NT2/D1 (cell line): Measurements from ENCODE around the gene USP21.

ENCODE experiments used
- DNase-seq: peaks from one replicate; pipeline ENCODE4 v3.0.0-alpha.2; 2011; ENCODE audit warnings: low read depth, low spot score
- H3K27me3 ChIP-seq: 2 replicates; pipeline ENCODE4 v1.6.0; 2011; ENCODE audit warnings: mild to moderate bottlenecking; ENCODE audit not compliant: insufficient read length, insufficient read depth
- H3K36me3 ChIP-seq: 2 replicates; pipeline ENCODE4 v1.6.1; 2011; ENCODE audit warnings: mild to moderate bottlenecking, low read length, mixed read lengths; ENCODE audit not compliant: insufficient read depth, insufficient read length
- H3K4me1 ChIP-seq: 2 replicates; pipeline ENCODE4 v1.5.1; 2011; ENCODE audit not compliant: insufficient read depth, insufficient read length
- H3K4me3 ChIP-seq: 2 replicates; pipeline ENCODE4 v1.5.1; 2011; ENCODE audit warnings: low read depth; ENCODE audit not compliant: insufficient read length
- H3K9ac ChIP-seq: 2 replicates; pipeline ENCODE4 v1.6.0; 2011; ENCODE audit warnings: low read depth; ENCODE audit not compliant: insufficient read length
- H3K9me3 ChIP-seq: 2 replicates; pipeline ENCODE4 v1.5.1; 2011; ENCODE audit warnings: mild to moderate bottlenecking, low read length; ENCODE audit not compliant: insufficient read depth
- SUZ12 ChIP-seq: IDR thresholded peaks from 2 replicates; pipeline ENCODE4 v1.6.1; 2011; ENCODE audit not compliant: insufficient read length, insufficient read depth; ENCODE audit errors: extremely low read depth
- YY1 ChIP-seq: IDR thresholded peaks from 2 replicates; pipeline ENCODE4 v1.6.1; 2011; ENCODE audit not compliant: insufficient read length, insufficient read depth
- ZNF274 ChIP-seq: IDR thresholded peaks from 2 replicates; pipeline ENCODE4 v1.6.1; 2011; ENCODE audit warnings: mild to moderate bottlenecking, low read depth, low read length

The USP21 gene

GRCh38 chr1:161117759-161118581, 41.3 kb upstream of the USP21 start, which contains the start of the genes NIT1 and PFDN2:
NIT1 (plus strand) TSS chr1:161118105; CDS start chr1:161118177, 72 bp downstream.
PFDN2 (minus strand) TSS chr1:161118037; CDS start chr1:161118026, 11 bp downstream.
- H3K9ac ChIP-seq = peak within 1 kb of the TSS; percentile 90
- peaks cover 74% of the 10 kb centered on the region for H3K36me3 ChIP-seq
- peaks cover 10% of the 10 kb centered on the region for H3K4me1 ChIP-seq
- H3K9me3 ChIP-seq = no peaks in the 10 kb centered on the region
- H3K27me3 ChIP-seq = no peaks in the 10 kb centered on the region
- DNase-seq = peak; percentile 93
- no peak for TF ChIP-seq SUZ12
- peak; percentile 90 for TF ChIP-seq YY1
- no peak for TF ChIP-seq ZNF274
- peak within 1 kb of the TSS; percentile 91 for H3K4me3 ChIP-seq

DNA sequence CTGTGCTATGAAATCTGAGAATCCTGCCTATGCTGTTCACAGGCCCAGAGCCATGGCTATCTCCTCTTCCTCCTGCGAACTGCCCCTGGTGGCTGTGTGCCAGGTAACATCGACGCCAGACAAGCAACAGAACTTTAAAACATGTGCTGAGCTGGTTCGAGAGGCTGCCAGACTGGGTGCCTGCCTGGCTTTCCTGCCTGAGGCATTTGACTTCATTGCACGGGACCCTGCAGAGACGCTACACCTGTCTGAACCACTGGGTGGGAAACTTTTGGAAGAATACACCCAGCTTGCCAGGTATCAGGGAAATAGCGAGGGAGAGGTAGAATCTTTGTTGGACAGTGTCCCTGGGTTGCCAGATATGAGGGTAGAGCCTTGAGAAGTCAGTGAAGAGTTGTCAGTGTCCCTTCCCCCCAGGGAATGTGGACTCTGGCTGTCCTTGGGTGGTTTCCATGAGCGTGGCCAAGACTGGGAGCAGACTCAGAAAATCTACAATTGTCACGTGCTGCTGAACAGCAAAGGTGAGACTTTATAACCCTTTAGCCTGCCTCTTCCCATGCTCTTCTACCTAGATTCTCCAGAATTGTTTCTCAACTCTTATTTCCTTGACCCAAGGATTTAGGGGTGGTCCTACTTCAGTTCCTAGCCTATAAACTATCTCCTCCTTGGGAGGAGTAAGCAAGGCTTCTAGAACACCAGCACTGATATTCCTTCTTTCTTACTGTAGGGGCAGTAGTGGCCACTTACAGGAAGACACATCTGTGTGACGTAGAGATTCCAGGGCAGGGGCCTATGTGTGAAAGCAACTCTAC, 40.0 kb upstream of the USP21 start:
- TF ChIP-seq ZNF274 (no peak), YY1 (no peak), SUZ12 (no peak)
- peaks cover 76% of the 10 kb centered on the region for H3K36me3 ChIP-seq

DNA sequence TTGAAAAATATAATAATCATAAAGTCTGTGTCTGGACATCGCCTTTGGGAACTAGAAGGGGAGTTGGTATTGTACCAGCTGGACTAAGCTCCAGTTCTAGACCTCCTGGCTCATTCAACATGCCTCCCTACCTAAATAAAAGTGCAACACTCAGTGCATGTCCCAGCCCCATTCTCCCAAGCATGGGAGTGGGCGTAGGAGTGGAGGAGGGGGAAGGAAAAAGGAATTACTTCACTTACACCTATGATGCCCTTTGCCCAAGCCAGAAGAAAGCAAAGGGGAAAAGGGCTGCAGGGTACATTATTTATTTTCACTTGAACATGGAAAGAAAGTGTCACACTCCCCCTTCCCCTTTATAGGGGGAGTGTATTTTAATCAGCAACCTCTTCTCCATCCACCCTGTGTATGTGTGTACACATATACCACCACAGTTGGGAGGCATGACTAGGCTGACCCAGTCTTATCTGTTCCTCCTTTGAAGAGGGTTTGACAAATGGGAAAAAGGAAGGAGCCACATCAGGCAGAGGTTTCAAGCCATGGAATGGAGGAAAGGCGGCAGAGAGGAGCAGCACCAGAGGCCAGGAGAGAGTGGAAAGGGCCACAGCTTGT, 38.2 kb upstream of the USP21 start:
- no peak overlapping the region for H3K4me3 ChIP-seq

More for the DNA sequence above, 40.0 kb upstream of the USP21 start:
- DNase-seq = no peak
- H3K9ac ChIP-seq = peak overlapping the region; percentile 90
- no peaks in the 10 kb centered on the region for H3K9me3 ChIP-seq
- peak overlapping the region; percentile 91 for H3K4me3 ChIP-seq
- no peaks in the 10 kb centered on the region for H3K27me3 ChIP-seq
- H3K4me1 ChIP-seq = peaks cover 10% of the 10 kb centered on the region

GRCh38 chr1:161121834-161122233, 37.5 kb upstream of the USP21 start:
- H3K36me3 ChIP-seq = peaks cover 75% of the 10 kb centered on the region
- no peak overlapping the region for H3K9ac ChIP-seq
- no peaks in the 10 kb centered on the region for H3K27me3 ChIP-seq
- H3K9me3 ChIP-seq = no peaks in the 10 kb centered on the region
- no peak overlapping the region for H3K4me3 ChIP-seq
- TF ChIP-seq YY1 (no peak), SUZ12 (no peak), ZNF274 (no peak)
- no peak for DNase-seq
- H3K4me1 ChIP-seq = peaks cover 10% of the 10 kb centered on the region

More for the DNA sequence above, 38.2 kb upstream of the USP21 start:
- no peak for TF ChIP-seq SUZ12
- H3K9me3 ChIP-seq = no peaks in the 10 kb centered on the region
- peaks cover 76% of the 10 kb centered on the region for H3K36me3 ChIP-seq
- no peaks in the 10 kb centered on the region for H3K27me3 ChIP-seq
- no peak overlapping the region for H3K9ac ChIP-seq
- DNase-seq = no peak
- peaks cover 10% of the 10 kb centered on the region for H3K4me1 ChIP-seq

DNA sequence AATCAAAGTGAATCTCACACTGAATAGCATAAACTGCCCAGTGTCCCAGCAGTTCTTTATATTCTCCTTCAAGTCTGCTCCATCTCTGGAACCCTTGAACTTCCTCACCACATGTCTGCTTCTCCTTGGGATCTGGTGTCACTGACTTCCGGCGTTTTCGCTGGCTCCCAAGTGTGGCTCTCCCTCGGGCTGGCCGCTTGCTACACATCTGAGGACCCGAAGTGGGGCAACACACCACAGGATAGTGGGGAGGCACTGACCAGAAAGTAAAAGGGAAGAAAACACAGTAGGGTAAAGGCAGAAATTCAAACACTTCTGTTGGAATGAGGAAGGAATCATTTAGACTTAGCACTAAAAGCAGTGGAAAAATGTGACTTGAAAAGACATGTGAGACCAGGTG, 36.3 kb upstream of the USP21 start:
- DNase-seq = no peak
- TF ChIP-seq YY1 (no peak), SUZ12 (no peak), ZNF274 (no peak)
- peaks cover 10% of the 10 kb centered on the region for H3K4me1 ChIP-seq
- H3K4me3 ChIP-seq = no peak overlapping the region
- no peak overlapping the region for H3K9ac ChIP-seq
- peaks cover 87% of the 10 kb centered on the region for H3K36me3 ChIP-seq
- H3K9me3 ChIP-seq = no peaks in the 10 kb centered on the region
- no peaks in the 10 kb centered on the region for H3K27me3 ChIP-seq

DNA sequence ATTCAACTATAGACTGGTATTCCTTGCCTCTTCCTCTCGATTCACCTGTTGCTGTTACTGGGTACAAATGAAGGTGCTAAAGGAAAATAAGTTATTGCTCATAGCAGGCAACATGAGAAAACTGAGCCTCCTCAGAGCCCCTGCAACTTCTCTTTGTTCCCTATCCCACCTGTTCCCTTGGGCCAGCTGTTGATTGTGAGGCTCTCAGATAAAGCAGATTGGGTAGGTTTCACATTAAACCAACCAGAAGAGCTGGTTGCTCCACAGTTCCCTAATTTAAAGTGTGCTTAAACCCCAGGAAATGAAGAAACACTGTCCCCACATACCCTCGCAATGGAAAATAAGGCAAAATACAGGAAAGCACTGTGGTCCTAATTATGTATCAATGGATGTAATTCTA, 31.7 kb upstream of the USP21 start:
- Histone ChIP-seq H3K4me3 (no peak overlapping the region), H3K9ac (no peak overlapping the region), H3K4me1 (no peaks in the 10 kb centered on the region), H3K9me3 (no peaks in the 10 kb centered on the region), H3K36me3 (peaks cover 74% of the 10 kb centered on the region), H3K27me3 (no peaks in the 10 kb centered on the region)
- DNase-seq = no peak
- TF ChIP-seq SUZ12 = no peak
- TF ChIP-seq ZNF274 = no peak
- no peak for TF ChIP-seq YY1

DNA sequence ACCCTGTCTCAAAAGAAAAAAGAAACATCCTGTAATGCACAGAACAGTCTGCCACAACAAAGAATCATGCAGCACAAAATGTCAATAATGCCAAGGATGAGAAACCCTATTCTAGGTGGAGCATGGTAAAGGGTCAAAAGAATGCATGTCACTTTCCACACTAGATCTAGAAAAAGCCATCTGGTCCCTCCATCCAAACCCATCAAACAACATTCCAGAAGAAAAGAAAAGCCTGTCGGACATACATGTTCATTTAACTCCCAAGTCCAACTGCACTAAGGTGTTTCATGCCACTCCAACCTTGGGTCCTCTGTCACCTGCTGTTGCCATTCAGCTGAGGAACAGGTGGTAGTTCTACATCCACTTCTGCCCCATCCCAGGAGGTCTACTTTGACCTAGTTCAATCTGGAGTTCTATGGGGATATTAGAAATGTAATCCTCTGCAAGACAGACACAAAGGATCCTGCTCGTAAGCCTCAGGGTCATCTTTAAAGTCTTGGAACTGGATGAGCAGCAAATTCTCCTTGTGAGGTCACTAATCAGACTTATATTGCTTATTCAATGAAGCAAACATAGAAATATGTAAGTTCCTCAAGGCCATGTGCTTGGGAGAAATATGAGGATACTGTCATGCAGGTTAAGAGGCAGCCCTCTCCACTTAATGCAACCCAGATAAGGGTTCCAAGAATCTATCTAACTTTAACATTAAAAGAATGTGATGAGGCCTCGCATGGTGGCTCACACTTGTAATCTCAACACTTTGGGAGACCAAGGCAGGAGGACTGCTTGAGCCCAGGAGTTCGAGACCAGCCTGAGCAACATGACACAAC, 30.5 kb upstream of the USP21 start:
- Histone ChIP-seq H3K9me3 (no peaks in the 10 kb centered on the region), H3K4me1 (no peaks in the 10 kb centered on the region), H3K36me3 (peaks cover 64% of the 10 kb centered on the region), H3K4me3 (no peak overlapping the region), H3K27me3 (no peaks in the 10 kb centered on the region), H3K9ac (no peak overlapping the region)
- TF ChIP-seq SUZ12 (no peak), ZNF274 (no peak), YY1 (no peak)
- DNase-seq = no peak
